Keratinocyte (primary cell): Measurements from ENCODE around the gene PTPRN2.

Source experiments
- CTCF ChIP-seq, 3 experiments: IDR thresholded peaks in 1 of 3; conservative IDR thresholded peaks in 1 of 3; optimal IDR thresholded peaks in 1 of 3; 2 replicates in 2 of 3; 3 replicates in 1 of 3; pipeline versions ENCODE3 to v1.5.1; 2011; ENCODE audit warnings: low read length in 3 of 3, mild to moderate bottlenecking in 3 of 3, moderate library complexity in 2 of 3, control low read depth in 1 of 3, inconsistent platforms in 1 of 3; ENCODE audit not compliant: insufficient read depth in 2 of 3; ENCODE audit errors: extremely low read depth in 1 of 3
- EZH2 ChIP-seq: IDR thresholded peaks from one replicate; pipeline ENCODE4 v1.6.1; 2012; ENCODE audit warnings: inconsistent platforms, mild to moderate bottlenecking, low read length, moderate library complexity

DNA sequence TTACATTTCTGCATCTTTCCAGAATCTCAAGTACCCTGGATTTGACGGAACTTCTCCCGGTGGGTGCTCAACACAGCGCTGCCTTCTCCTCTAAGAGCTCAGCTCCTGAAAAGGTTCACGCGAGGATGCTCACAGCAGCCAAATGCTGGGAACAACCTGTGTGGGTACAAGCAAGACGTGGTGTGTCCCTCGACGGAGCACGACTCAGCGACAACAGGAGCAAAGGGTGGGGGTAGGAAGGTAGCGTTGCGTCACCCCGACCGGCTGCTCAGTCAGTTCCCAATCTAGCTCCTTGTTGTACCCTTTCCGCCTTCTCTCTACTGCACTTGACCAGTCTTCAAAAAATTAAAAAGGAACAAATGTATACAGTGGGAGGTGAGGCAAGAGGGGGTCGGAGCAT lies 117.3 kb downstream of the PTPRN2 start:
- TF ChIP-seq CTCF (optimal IDR thresholded peaks at IDR 0.05 in 1 of 3, IDR thresholded peaks at IDR 0.05 in 1 of 3, conservative IDR thresholded peaks at IDR 0.05 in 1 of 3; ENCODE audit: extremely low read depth in 1 of 3, insufficient read depth in 2 of 3, low read length in 3 of 3) (no peak), EZH2 (no peak)
